Gastroesophageal sphincter (tissue), 3 donors: ENCODE results near the gene ABL1.

ENCODE experiments used
- EP300 ChIP-seq: sonication (generic); formaldehyde crosslinking; IDR thresholded peaks from one replicate; pipeline ENCODE4 v1.6.1; 2017; ENCODE audit warnings: antibody characterized with exemption, mild to moderate bottlenecking
- TF ChIP-seq, protein P1 (sequence below), 4 experiments: fragments of 200-600 bp in 2 of 4; fragments of 450-650 bp in 2 of 4; sonication (generic) in 1 of 4; IDR thresholded peaks; one replicate each; pipeline ENCODE4 v1.5.1; 2017 to 2019; ENCODE audit warnings: antibody characterized with exemption in 4 of 4, mild to moderate bottlenecking in 2 of 4, moderate library complexity in 2 of 4

DNA sequence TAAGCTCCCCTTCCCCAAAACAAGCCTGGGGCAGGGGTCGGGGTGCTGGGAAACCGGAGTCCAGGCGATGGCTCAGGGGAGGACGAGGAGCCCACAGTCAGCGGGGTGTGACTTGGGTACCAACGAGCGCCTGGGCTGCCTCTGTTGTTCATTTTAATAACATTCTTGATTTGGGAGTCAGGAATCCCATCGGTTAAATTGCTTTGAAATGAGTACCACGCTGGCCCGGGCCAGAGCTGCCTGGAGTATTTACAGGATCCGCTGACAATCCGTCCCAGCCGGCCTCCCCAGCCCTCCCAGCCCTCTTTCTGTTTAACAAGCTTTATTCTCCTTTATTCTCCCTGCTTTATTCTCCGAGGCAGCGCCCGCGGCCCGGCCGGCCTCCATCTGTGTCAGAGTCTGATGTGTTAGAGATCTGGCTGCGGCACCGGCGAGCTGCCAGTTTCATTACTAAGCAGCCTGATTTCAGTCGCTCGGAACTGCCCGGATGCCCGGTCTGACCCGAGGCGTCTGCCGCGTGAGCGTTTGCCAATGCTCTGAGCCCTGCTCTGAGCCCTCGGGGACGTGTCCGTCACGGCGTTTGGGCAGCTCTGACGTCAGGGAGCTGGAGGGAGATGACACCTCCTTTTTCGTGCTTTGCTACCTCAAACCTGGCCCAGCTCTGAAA lies 78.0 kb downstream of the ABL1 start:
- TF ChIP-seq, protein P1, sequence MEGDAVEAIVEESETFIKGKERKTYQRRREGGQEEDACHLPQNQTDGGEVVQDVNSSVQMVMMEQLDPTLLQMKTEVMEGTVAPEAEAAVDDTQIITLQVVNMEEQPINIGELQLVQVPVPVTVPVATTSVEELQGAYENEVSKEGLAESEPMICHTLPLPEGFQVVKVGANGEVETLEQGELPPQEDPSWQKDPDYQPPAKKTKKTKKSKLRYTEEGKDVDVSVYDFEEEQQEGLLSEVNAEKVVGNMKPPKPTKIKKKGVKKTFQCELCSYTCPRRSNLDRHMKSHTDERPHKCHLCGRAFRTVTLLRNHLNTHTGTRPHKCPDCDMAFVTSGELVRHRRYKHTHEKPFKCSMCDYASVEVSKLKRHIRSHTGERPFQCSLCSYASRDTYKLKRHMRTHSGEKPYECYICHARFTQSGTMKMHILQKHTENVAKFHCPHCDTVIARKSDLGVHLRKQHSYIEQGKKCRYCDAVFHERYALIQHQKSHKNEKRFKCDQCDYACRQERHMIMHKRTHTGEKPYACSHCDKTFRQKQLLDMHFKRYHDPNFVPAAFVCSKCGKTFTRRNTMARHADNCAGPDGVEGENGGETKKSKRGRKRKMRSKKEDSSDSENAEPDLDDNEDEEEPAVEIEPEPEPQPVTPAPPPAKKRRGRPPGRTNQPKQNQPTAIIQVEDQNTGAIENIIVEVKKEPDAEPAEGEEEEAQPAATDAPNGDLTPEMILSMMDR (IDR thresholded peaks at IDR 0.05): no peak
- TF ChIP-seq EP300: no peak
